GM19455 (cell line): ENCODE results near the gene MECP2.
"Not testable (repeated sequence)": the region's sequence is repeated elsewhere in the genome, so short reads cannot be mapped to it uniquely, and the experiment has no call there.

Experiments used
- ATAC-seq: cut with Tn5 transposase; IDR thresholded peaks from one replicate; pipeline ENCODE4 v1.9.1; 2021; ENCODE audit not compliant: unreplicated experiment

Gene MECP2

GRCh38 chrX:153999359-154000037 is 98.0 kb downstream of the MECP2 start:
- no peak for ATAC-seq

- ATAC-seq = no peak
These were observed 102.0 kb downstream of the MECP2 start for GRCh38 chrX:153995504-153995903.

- not testable (repeated sequence) for ATAC-seq
These were observed 103.1 kb downstream of the MECP2 start for GRCh38 chrX:153994398-153994797.

- no peak for ATAC-seq
These were observed 103.5 kb downstream of the MECP2 start for GRCh38 chrX:153993978-153994377.

GRCh38 chrX:153993079-153993478 is 104.4 kb downstream of the MECP2 start:
- ATAC-seq = no peak

- no peak for ATAC-seq
These were observed 105.3 kb downstream of the MECP2 start for GRCh38 chrX:153992180-153992579.

- no peak for ATAC-seq
These were observed 106.4 kb downstream of the MECP2 start for GRCh38 chrX:153991013-153991580.

- ATAC-seq = no peak
These were observed 107.4 kb downstream of the MECP2 start for GRCh38 chrX:153989973-153990655.

GRCh38 chrX:153988493-153988892 is 109.0 kb downstream of the MECP2 start:
- no peak for ATAC-seq

- ATAC-seq = no peak
These were observed 113.0 kb downstream of the MECP2 start for GRCh38 chrX:153984351-153985178.

- no peak for ATAC-seq
These were observed 114.2 kb downstream of the MECP2 start for GRCh38 chrX:153983321-153983801.

GRCh38 chrX:153981771-153982533 is 115.6 kb downstream of the MECP2 start:
- no peak for ATAC-seq

GRCh38 chrX:153981231-153981630 is 116.3 kb downstream of the MECP2 start:
- ATAC-seq = no peak

GRCh38 chrX:153980394-153980793 is 117.1 kb downstream of the MECP2 start:
- ATAC-seq = not testable (repeated sequence)

- ATAC-seq = no peak
These were observed 122.7 kb downstream of the MECP2 start for GRCh38 chrX:153974726-153975286.

- ATAC-seq = no peak
These were observed 123.4 kb downstream of the MECP2 start for GRCh38 chrX:153974003-153974725.

GRCh38 chrX:153973127-153974002 is 124.2 kb downstream of the MECP2 start:
- ATAC-seq = no peak

GRCh38 chrX:153972368-153973126 is 125.0 kb downstream of the MECP2 start, which contains the start of gene TMEM187:
TMEM187 (plus strand) TSS chrX:153972754; CDS start chrX:153982063, 9,309 bp downstream.
- peak; percentile 38 for ATAC-seq
